SK-N-SH (cell line): ENCODE results near the gene ITGA2B. TPM values are rescaled to one million over a fixed set of nuclear protein-coding genes. Genes with fewer than 3 reads are reported as not detected.

Source experiments
- CTCF ChIA-PET: fragments of 300-600, 350-600 bp; formaldehyde crosslinking; extraction: SDS; loops from one replicate; lab custom pipeline; 2021; lab: Yijun Ruan, JAX
- POLR2A ChIA-PET: fragments of 350-600 bp; sonication (Branson Sonifier 250); formaldehyde crosslinking; extraction: SDS; loops from one replicate; lab custom pipeline; 2020; ENCODE audit warnings: antibody characterized with exemption, inconsistent platforms; lab: Yijun Ruan, JAX
- DNase-seq: peaks from one replicate; pipeline ENCODE4 v3.0.0; 2012
- H2AFZ ChIP-seq: fragments of 200-600 bp; sonication (generic); 2 replicates; pipeline ENCODE4 v1.8.1; 2016; ENCODE audit warnings: antibody characterized with exemption, mild to moderate bottlenecking, low read depth
- H3F3A ChIP-seq: fragments of 200-600 bp; sonication (generic); replicated peaks from 2 replicates; pipeline ENCODE3; 2016; ENCODE audit warnings: antibody characterized with exemption, mild to moderate bottlenecking; ENCODE audit not compliant: insufficient read depth
- H3K27ac ChIP-seq, 2 experiments: fragments of 200-500 bp in 1 of 2; fragments of 200-600 bp in 1 of 2; sonication (Bioruptor generic) in 1 of 2; sonication (generic), shearing (Covaris generic) in 1 of 2; 2 replicates each; pipeline versions ENCODE4 v1.5.1 to v1.6.1; 2014 to 2016; ENCODE audit warnings: low read depth in 2 of 2, inconsistent platforms in 1 of 2, low read length in 1 of 2, mild to moderate bottlenecking in 1 of 2, mixed read lengths in 1 of 2
- H3K27me3 ChIP-seq: fragments of 200-600 bp; sonication (generic), shearing (Covaris generic); 2 replicates; pipeline ENCODE4 v1.6.1; 2016; ENCODE audit warnings: mixed run types; ENCODE audit not compliant: insufficient read depth
- H3K36me3 ChIP-seq, 2 experiments: fragments of 200-500 bp in 1 of 2; fragments of 200-600 bp in 1 of 2; sonication (Bioruptor generic) in 1 of 2; sonication (generic) in 1 of 2; replicated peaks in 1 of 2; 2 replicates each; pipeline versions ENCODE3 to v1.5.1; 2014 to 2016; ENCODE audit warnings: low read length in 1 of 2, mild to moderate bottlenecking in 1 of 2; ENCODE audit not compliant: insufficient read depth in 2 of 2, control insufficient read depth in 1 of 2
- H3K4me1 ChIP-seq, 2 experiments: fragments of 200-500 bp in 1 of 2; fragments of 200-600 bp in 1 of 2; sonication (Bioruptor generic) in 1 of 2; sonication (generic), shearing (Covaris generic) in 1 of 2; 2 replicates each; pipeline versions ENCODE4 v1.5.1 to v1.6.1; 2014 to 2016; ENCODE audit warnings: low read depth in 1 of 2, low read length in 1 of 2, mixed run types in 1 of 2; ENCODE audit not compliant: insufficient read depth in 2 of 2, control insufficient read depth in 1 of 2
- H3K4me2 ChIP-seq: fragments of 200-600 bp; sonication (generic), shearing (Covaris generic); 2 replicates; pipeline ENCODE4 v1.6.1; 2017; ENCODE audit warnings: mixed run types
- H3K4me3 ChIP-seq, 2 experiments: fragments of 200-500 bp in 1 of 2; fragments of 200-600 bp in 1 of 2; sonication (Bioruptor generic) in 1 of 2; sonication (generic), shearing (Covaris generic) in 1 of 2; 2 replicates each; pipeline versions ENCODE4 v1.5.1 to v1.8.1; 2014 to 2016; ENCODE audit warnings: low read depth in 2 of 2, inconsistent platforms in 1 of 2, low read length in 1 of 2, mild to moderate bottlenecking in 1 of 2, mixed read lengths in 1 of 2, moderate library complexity in 1 of 2
- H3K79me2 ChIP-seq: fragments of 200-600 bp; sonication (generic); 2 replicates; pipeline ENCODE4 v1.8.1; 2017; ENCODE audit warnings: mild to moderate bottlenecking; ENCODE audit not compliant: insufficient read depth
- H3K9ac ChIP-seq: fragments of 200-600 bp; sonication (generic); 2 replicates; pipeline ENCODE4 v1.6.1; 2017; ENCODE audit warnings: mixed run types
- H3K9me2 ChIP-seq: fragments of 200-600 bp; sonication (generic); 2 replicates; pipeline ENCODE4 v1.6.1; 2017; ENCODE audit warnings: mixed run types
- H3K9me3 ChIP-seq: fragments of 200-600 bp; sonication (generic); 2 replicates; pipeline ENCODE4 v1.6.1; 2017; ENCODE audit warnings: mixed run types, mild to moderate bottlenecking, moderate library complexity
- H4K20me1 ChIP-seq: fragments of 200-600 bp; sonication (generic); 2 replicates; pipeline ENCODE4 v1.6.1; 2017; ENCODE audit warnings: mild to moderate bottlenecking, mixed run types; ENCODE audit not compliant: insufficient read depth
- FOXJ3 ChIP-seq: sonication (generic); formaldehyde crosslinking; IDR thresholded peaks from 2 replicates; pipeline ENCODE4 v1.5.1; 2020; ENCODE audit warnings: mild to moderate bottlenecking, missing genetic modification reagents
- FOXM1 ChIP-seq: IDR thresholded peaks from 2 replicates; pipeline ENCODE4 v1.4.0; 2012; ENCODE audit warnings: low read depth, mild to moderate bottlenecking
- GABPA ChIP-seq: IDR thresholded peaks from 2 replicates; pipeline ENCODE4 v1.4.0; 2012; ENCODE audit warnings: low read depth, mild to moderate bottlenecking
- GATA2 ChIP-seq: sonication (generic); formaldehyde crosslinking; IDR thresholded peaks from 2 replicates; pipeline ENCODE4 v1.5.0; 2020; ENCODE audit warnings: mild to moderate bottlenecking, missing genetic modification reagents
- JUND ChIP-seq: IDR thresholded peaks from 2 replicates; pipeline ENCODE4 v1.4.0; 2012
- POLR2AphosphoS5 ChIP-seq: IDR thresholded peaks from 2 replicates; pipeline ENCODE4 v1.6.1; 2012; ENCODE audit warnings: low read depth, low read length
- RAD21 ChIP-seq: IDR thresholded peaks from 2 replicates; pipeline ENCODE4 v1.6.1; 2012; ENCODE audit warnings: mild to moderate bottlenecking, low read length
- RFX5 ChIP-seq: IDR thresholded peaks from 2 replicates; pipeline ENCODE4 v1.6.1; 2012; ENCODE audit warnings: mild to moderate bottlenecking, improper control_type of control experiment, low read length
- SMC3 ChIP-seq: IDR thresholded peaks from 2 replicates; pipeline ENCODE4 v1.6.1; 2012; ENCODE audit warnings: low read depth, low read length, improper control_type of control experiment
- TAF1 ChIP-seq: IDR thresholded peaks from 2 replicates; pipeline ENCODE4 v1.6.1; 2012; ENCODE audit warnings: low read depth, mild to moderate bottlenecking, low read length, moderate library complexity, borderline replicate concordance
- TCF12 ChIP-seq: IDR thresholded peaks from 2 replicates; pipeline ENCODE4 v1.4.0; 2012
- TEAD4 ChIP-seq: IDR thresholded peaks from 2 replicates; pipeline ENCODE4 v1.4.0; 2012; ENCODE audit warnings: mild to moderate bottlenecking, borderline replicate concordance; ENCODE audit not compliant: insufficient read depth
- YY1 ChIP-seq: IDR thresholded peaks from 2 replicates; pipeline ENCODE4 v1.4.0; 2012; ENCODE audit warnings: low read depth, mild to moderate bottlenecking
- WGBS: methylation state at CpG from one replicate; pipeline ENCODE4 v1.1.6; 2017; ENCODE audit warnings: low lambda C conversion rate; 5-methylcytosine and 5-hydroxymethylcytosine counted together
- polyA plus RNA-seq, 3 experiments: library from polyadenylated mRNA; depleted of rRNA; stranded (reverse); fragments of >200 nt; gene quantifications; 2 replicates each; pipeline ENCODE4 v1.2.3, GENCODE V29; 2012
- TF ChIP-seq, protein P1 (sequence below): IDR thresholded peaks from 2 replicates; pipeline ENCODE4 v1.4.0; 2012; ENCODE audit warnings: low read depth, borderline replicate concordance
- TF ChIP-seq, protein P2 (sequence below): fragments of 200-600 bp; sonication (generic); IDR thresholded peaks from 2 replicates; pipeline ENCODE4 v1.6.1; 2017; ENCODE audit warnings: antibody characterized with exemption, mild to moderate bottlenecking, moderate library complexity
- TF ChIP-seq, protein P3 (sequence below): IDR thresholded peaks from 2 replicates; pipeline ENCODE4; 2012

Gene ITGA2B
- polyA plus RNA-seq, 1 of the 3 experiments (the other 2 are of a cell fraction): 1.3 TPM

DNA sequence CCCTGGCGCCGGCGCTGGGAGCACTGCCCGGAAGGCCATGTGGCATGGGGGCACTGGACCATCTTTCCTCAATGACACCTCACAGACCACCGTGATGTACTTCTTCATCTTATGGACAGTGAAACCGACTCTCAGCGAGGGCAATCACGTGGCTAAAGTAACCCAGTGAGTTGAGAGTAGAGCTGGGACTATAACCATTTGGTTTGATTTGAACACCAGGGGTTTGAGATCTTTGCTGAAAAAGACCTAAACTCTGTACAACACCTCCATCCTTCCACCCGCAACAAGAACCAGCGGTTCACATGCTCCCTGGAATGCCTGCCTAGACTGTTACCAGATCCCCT lies 3.3 kb downstream of the ITGA2B start:
- Histone ChIP-seq H3K79me2 (no peaks in the 10 kb centered on the region), H3K27me3 (no peaks in the 10 kb centered on the region), H3K4me3 (peak overlapping the region; percentile 58 to 71; a peak in 3 of 4 replicates), H3K9me3 (no peaks in the 10 kb centered on the region), H3K9ac (no peak overlapping the region), H3K27ac (no peak overlapping the region), H3K4me1 (peaks cover 0 to 13% of the 10 kb centered on the region in 2 experiments; a peak in 1 of 4 replicates), H3K9me2 (no peaks in the 10 kb centered on the region), H3F3A (peaks cover 6% of the 10 kb centered on the region), H2AFZ (peak overlapping the region; percentile 87; the same call in 1 of the 2 replicates), H3K36me3 (no peaks in the 10 kb centered on the region), H4K20me1 (no peaks in the 10 kb centered on the region), H3K4me2 (peak overlapping the region; percentile 91)
- ChIA-PET POLR2A (interaction anchor here (1.8 kb wide), 1 partner anchor 12 kb away, joined by 4 read pairs; no protein-coding TSS in a partner anchor), CTCF (interaction anchor here (1.3 to 2.0 kb wide), 2 partner anchors 10 to 23 kb away, joined by 5 to 6 read pairs; partner anchors contain the start of gene FAM171A2)
- no peak for TF ChIP-seq TAF1
- no peak for TF ChIP-seq FOXM1
- no peak for TF ChIP-seq FOXJ3
- TF ChIP-seq, protein P1, sequence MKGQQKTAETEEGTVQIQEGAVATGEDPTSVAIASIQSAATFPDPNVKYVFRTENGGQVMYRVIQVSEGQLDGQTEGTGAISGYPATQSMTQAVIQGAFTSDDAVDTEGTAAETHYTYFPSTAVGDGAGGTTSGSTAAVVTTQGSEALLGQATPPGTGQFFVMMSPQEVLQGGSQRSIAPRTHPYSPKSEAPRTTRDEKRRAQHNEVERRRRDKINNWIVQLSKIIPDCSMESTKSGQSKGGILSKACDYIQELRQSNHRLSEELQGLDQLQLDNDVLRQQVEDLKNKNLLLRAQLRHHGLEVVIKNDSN: no peak
- no peak for TF ChIP-seq YY1
- TF ChIP-seq RFX5: no peak
- TF ChIP-seq SMC3: no peak
- no peak for TF ChIP-seq TCF12
- TF ChIP-seq, protein P2, sequence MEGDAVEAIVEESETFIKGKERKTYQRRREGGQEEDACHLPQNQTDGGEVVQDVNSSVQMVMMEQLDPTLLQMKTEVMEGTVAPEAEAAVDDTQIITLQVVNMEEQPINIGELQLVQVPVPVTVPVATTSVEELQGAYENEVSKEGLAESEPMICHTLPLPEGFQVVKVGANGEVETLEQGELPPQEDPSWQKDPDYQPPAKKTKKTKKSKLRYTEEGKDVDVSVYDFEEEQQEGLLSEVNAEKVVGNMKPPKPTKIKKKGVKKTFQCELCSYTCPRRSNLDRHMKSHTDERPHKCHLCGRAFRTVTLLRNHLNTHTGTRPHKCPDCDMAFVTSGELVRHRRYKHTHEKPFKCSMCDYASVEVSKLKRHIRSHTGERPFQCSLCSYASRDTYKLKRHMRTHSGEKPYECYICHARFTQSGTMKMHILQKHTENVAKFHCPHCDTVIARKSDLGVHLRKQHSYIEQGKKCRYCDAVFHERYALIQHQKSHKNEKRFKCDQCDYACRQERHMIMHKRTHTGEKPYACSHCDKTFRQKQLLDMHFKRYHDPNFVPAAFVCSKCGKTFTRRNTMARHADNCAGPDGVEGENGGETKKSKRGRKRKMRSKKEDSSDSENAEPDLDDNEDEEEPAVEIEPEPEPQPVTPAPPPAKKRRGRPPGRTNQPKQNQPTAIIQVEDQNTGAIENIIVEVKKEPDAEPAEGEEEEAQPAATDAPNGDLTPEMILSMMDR: no peak
- no peak for TF ChIP-seq JUND
- no peak for TF ChIP-seq GATA2
- no peak for DNase-seq
- WGBS: 81% methylated on average over 10 of the region's 10 CpGs

- Histone ChIP-seq H3K27ac (no peak overlapping the region), H3K4me1 (peaks cover 0 to 13% of the 10 kb centered on the region in 2 experiments; a peak in 1 of 4 replicates), H3F3A (peaks cover under 1% of the 10 kb centered on the region), H3K36me3 (no peaks in the 10 kb centered on the region), H3K4me3 (peak overlapping the region; percentile 58 to 71), H3K4me2 (peak overlapping the region; percentile 91), H3K27me3 (no peaks in the 10 kb centered on the region), H4K20me1 (no peaks in the 10 kb centered on the region), H3K9me2 (no peaks in the 10 kb centered on the region), H3K9ac (peak overlapping the region; percentile 71), H3K9me3 (no peaks in the 10 kb centered on the region), H3K79me2 (no peaks in the 10 kb centered on the region), H2AFZ (peak overlapping the region; percentile 90; the same call in 1 of the 2 replicates)
- POLR2A ChIA-PET: interaction anchor here (1.8 kb wide), 1 partner anchor 12 kb away, joined by 4 read pairs; no protein-coding TSS in a partner anchor
- peak; percentile 97 for DNase-seq
- 15% methylated on average over 35 of the region's 68 CpGs for WGBS
- TF ChIP-seq, protein P3, sequence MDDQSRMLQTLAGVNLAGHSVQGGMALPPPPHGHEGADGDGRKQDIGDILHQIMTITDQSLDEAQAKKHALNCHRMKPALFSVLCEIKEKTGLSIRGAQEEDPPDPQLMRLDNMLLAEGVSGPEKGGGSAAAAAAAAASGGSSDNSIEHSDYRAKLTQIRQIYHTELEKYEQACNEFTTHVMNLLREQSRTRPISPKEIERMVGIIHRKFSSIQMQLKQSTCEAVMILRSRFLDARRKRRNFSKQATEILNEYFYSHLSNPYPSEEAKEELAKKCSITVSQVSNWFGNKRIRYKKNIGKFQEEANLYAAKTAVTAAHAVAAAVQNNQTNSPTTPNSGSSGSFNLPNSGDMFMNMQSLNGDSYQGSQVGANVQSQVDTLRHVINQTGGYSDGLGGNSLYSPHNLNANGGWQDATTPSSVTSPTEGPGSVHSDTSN: no peak
- TF ChIP-seq, protein P2: peak; percentile 36; the same call in 1 of the 2 replicates
- 0 out of 2 replicates have a peak, but pooled peaks have one; percentile 5 for TF ChIP-seq RAD21
- TF ChIP-seq GABPA: no peak
- TF ChIP-seq POLR2AphosphoS5: 0 out of 2 replicates have a peak, but pooled peaks have one; percentile 28
- no peak for TF ChIP-seq TEAD4
- no peak for TF ChIP-seq TAF1
- CTCF ChIA-PET: interaction anchor here (0.7 to 2.0 kb wide), 7 partner anchors 9 to 35 kb away, joined by 3 to 6 read pairs (median 4); partner anchors contain the start of gene FAM171A2
Observed at GRCh38 chr17:44385287-44386181, 3.9 kb downstream of the ITGA2B start.
